ENCODE measurements around the gene PTPRD.

The PTPRD gene

GRCh38 chr9:8838136-8838535 is 1774.7 kb downstream of the PTPRD start:
- H3K4me3 ChIP-seq (ENCODE audit: control insufficient read depth, low read depth, low read length): no peak overlapping the region
- TF ChIP-seq CTCF (IDR thresholded peaks at IDR 0.05; ENCODE audit: control insufficient read depth, insufficient read depth, low read depth, low read length, missing control alignments): no peak
- DNase-seq (ENCODE audit: low read depth): peak; percentile 4

- no peak for TF ChIP-seq CTCF (IDR thresholded peaks at IDR 0.05; ENCODE audit: control insufficient read depth, insufficient read depth, low read depth, low read length, missing control alignments)
- DNase-seq (ENCODE audit: low read depth): no peak
- H3K4me3 ChIP-seq (ENCODE audit: control insufficient read depth, low read depth, low read length): no peak overlapping the region
Measured at GRCh38 chr9:8835291-8835690, 1777.5 kb downstream of the PTPRD start.

GRCh38 chr9:8832955-8833354 is 1779.8 kb downstream of the PTPRD start:
- no peak for TF ChIP-seq CTCF (IDR thresholded peaks at IDR 0.05; ENCODE audit: control insufficient read depth, insufficient read depth, low read depth, low read length, missing control alignments)
- DNase-seq (ENCODE audit: low read depth): no peak
- no peak overlapping the region for H3K4me3 ChIP-seq (ENCODE audit: control insufficient read depth, low read depth, low read length)

- TF ChIP-seq CTCF (IDR thresholded peaks at IDR 0.05; ENCODE audit: control insufficient read depth, insufficient read depth, low read depth, low read length, missing control alignments): no peak
- no peak overlapping the region for H3K4me3 ChIP-seq (ENCODE audit: control insufficient read depth, low read depth, low read length)
- no peak for DNase-seq (ENCODE audit: low read depth)
Measured at GRCh38 chr9:8832386-8832785, 1780.4 kb downstream of the PTPRD start.

GRCh38 chr9:8831568-8831967 is 1781.2 kb downstream of the PTPRD start:
- no peak for DNase-seq (ENCODE audit: low read depth)
- H3K4me3 ChIP-seq (ENCODE audit: control insufficient read depth, low read depth, low read length): no peak overlapping the region
- TF ChIP-seq CTCF (IDR thresholded peaks at IDR 0.05; ENCODE audit: control insufficient read depth, insufficient read depth, low read depth, low read length, missing control alignments): no peak

- no peak overlapping the region for H3K4me3 ChIP-seq (ENCODE audit: control insufficient read depth, low read depth, low read length)
- DNase-seq (ENCODE audit: low read depth): no peak
- TF ChIP-seq CTCF (IDR thresholded peaks at IDR 0.05; ENCODE audit: control insufficient read depth, insufficient read depth, low read depth, low read length, missing control alignments): no peak
Measured at GRCh38 chr9:8826281-8826680, 1786.5 kb downstream of the PTPRD start.

DNA sequence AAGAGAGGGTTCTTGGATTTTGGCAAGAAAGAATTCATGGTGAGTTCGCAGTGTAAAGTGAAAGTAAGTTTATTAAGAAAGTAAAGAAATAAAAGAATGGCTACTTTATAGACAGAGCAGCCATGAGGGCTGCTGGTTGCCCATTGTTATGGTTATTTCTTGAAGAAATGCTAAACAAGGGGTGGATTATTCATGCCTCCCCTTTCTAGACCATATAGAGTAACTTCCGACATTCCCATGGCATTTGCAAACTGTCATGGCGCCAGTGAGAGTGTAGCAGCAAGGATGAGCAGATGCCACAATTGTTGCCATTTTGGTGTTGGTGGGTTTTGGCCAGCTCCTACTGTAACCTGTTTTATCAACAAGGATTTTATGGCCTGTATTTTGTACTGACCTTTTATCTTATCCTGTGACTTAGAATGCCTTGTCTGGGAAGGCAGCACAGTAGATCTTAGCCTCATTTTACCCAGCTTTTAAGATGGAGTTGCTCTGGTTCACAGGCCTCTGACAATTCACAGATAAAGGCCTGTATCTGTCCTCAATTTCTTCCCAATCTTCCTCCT is 1787.1 kb downstream of the PTPRD start:
- TF ChIP-seq CTCF (IDR thresholded peaks at IDR 0.05; ENCODE audit: control insufficient read depth, insufficient read depth, low read depth, low read length, missing control alignments): no peak
- DNase-seq (ENCODE audit: low read depth): no peak
- H3K4me3 ChIP-seq (ENCODE audit: control insufficient read depth, low read depth, low read length): no peak overlapping the region
